EL (cell line): ENCODE results near the gene GPBP1L1.
A peak's percentile ranks its signal among the peaks of the same experiment; 100 is the strongest.
"Not testable (repeated sequence)": the region's sequence is repeated elsewhere in the genome, so short reads cannot be mapped to it uniquely, and the experiment has no call there.

Experiments used
- DNase-seq: peaks from one replicate; pipeline ENCODE4 v3.0.0-alpha.2; 2016

The GPBP1L1 gene

GRCh38 chr1:45629035-45629434, 57.3 kb downstream of the GPBP1L1 start:
- DNase-seq = no peak

GRCh38 chr1:45623972-45624371, 62.4 kb downstream of the GPBP1L1 start, which contains the start of gene CCDC17:
Gene CCDC17, minus strand, starts transcription at chr1:45624054. Its CDS starts 145 bp downstream, at chr1:45623909.
- no peak for DNase-seq

GRCh38 chr1:45622524-45623394, 63.6 kb downstream of the GPBP1L1 start:
- no peak for DNase-seq

GRCh38 chr1:45621895-45622523, 64.3 kb downstream of the GPBP1L1 start:
- DNase-seq = no peak

GRCh38 chr1:45621501-45621836, 64.9 kb downstream of the GPBP1L1 start:
- no peak for DNase-seq

- DNase-seq = no peak
Observed at GRCh38 chr1:45620588-45621500, 65.5 kb downstream of the GPBP1L1 start.

GRCh38 chr1:45619149-45619921, 67.0 kb downstream of the GPBP1L1 start:
- DNase-seq = no peak

GRCh38 chr1:45617618-45618017, 68.7 kb downstream of the GPBP1L1 start:
- DNase-seq = peak; percentile 67

GRCh38 chr1:45615885-45616284, 70.4 kb downstream of the GPBP1L1 start:
- no peak for DNase-seq

- no peak for DNase-seq
Observed at GRCh38 chr1:45612941-45613579, 73.3 kb downstream of the GPBP1L1 start.

GRCh38 chr1:45610589-45611226, 75.6 kb downstream of the GPBP1L1 start:
- DNase-seq = no peak

GRCh38 chr1:45608175-45609156, 77.9 kb downstream of the GPBP1L1 start:
- no peak for DNase-seq

- no peak for DNase-seq
Observed at GRCh38 chr1:45607404-45608074, 78.8 kb downstream of the GPBP1L1 start.

GRCh38 chr1:45604239-45604638, 82.1 kb downstream of the GPBP1L1 start:
- DNase-seq = no peak

- DNase-seq = not testable (repeated sequence)
Observed at GRCh38 chr1:45596765-45597164, 89.6 kb downstream of the GPBP1L1 start.

GRCh38 chr1:45594412-45594811, 91.9 kb downstream of the GPBP1L1 start:
- no peak for DNase-seq

- DNase-seq = no peak
Observed at GRCh38 chr1:45589861-45590260, 96.5 kb downstream of the GPBP1L1 start.

- no peak for DNase-seq
Observed at GRCh38 chr1:45586769-45587168, 99.6 kb downstream of the GPBP1L1 start.

- no peak for DNase-seq
Observed at GRCh38 chr1:45585496-45586075, 100.7 kb downstream of the GPBP1L1 start.
